OCI-LY1 (cell line): ENCODE data around the gene LIMS2.

Experiments used
- H2AFZ ChIP-seq: fragments of 200-600 bp; sonication (generic), shearing (Covaris generic); 2 replicates; pipeline ENCODE4 v1.6.0; 2014; ENCODE audit warnings: antibody characterized with exemption, mild to moderate bottlenecking, low read length
- H3F3A ChIP-seq: fragments of 200-600 bp; sonication (generic), shearing (Covaris generic); 2 replicates; pipeline ENCODE4 v1.6.0; 2014; ENCODE audit warnings: mild to moderate bottlenecking, antibody characterized with exemption, low read length, moderate library complexity; ENCODE audit not compliant: insufficient read depth
- H3K27ac ChIP-seq: fragments of 200-600 bp; sonication (generic); 2 replicates; pipeline ENCODE4 v1.5.1; 2014; ENCODE audit warnings: low read length, mixed run types, mild to moderate bottlenecking, low read depth; ENCODE audit not compliant: poor library complexity, severe bottlenecking
- H3K27me3 ChIP-seq: fragments of 200-600 bp; sonication (generic); 2 replicates; pipeline ENCODE4 v1.6.0; 2014; ENCODE audit warnings: antibody characterized with exemption, mild to moderate bottlenecking, low read length, moderate library complexity; ENCODE audit not compliant: insufficient read depth
- H3K36me3 ChIP-seq: fragments of 200-600 bp; sonication (generic); 2 replicates; pipeline ENCODE4 v1.6.1; 2014; ENCODE audit warnings: mild to moderate bottlenecking, antibody characterized with exemption, low read length, moderate library complexity, mixed read lengths; ENCODE audit not compliant: insufficient read depth
- H3K4me1 ChIP-seq: fragments of 200-600 bp; sonication (generic); 2 replicates; pipeline ENCODE4 v1.5.1; 2014; ENCODE audit warnings: mild to moderate bottlenecking, low read length, moderate library complexity; ENCODE audit not compliant: insufficient read depth, severe bottlenecking
- H3K4me2 ChIP-seq: fragments of 200-600 bp; sonication (generic), shearing (Covaris generic); 2 replicates; pipeline ENCODE4 v1.6.1; 2014; ENCODE audit warnings: low read length
- H3K4me3 ChIP-seq: fragments of 200-600 bp; sonication (generic); 2 replicates; pipeline ENCODE4 v1.5.1; 2014; ENCODE audit warnings: low read length, low read depth, mild to moderate bottlenecking, mixed read lengths; ENCODE audit not compliant: poor library complexity, severe bottlenecking
- H3K79me2 ChIP-seq: fragments of 200-600 bp; shearing (Covaris generic); 2 replicates; pipeline ENCODE4 v1.6.1; 2016; ENCODE audit warnings: mixed run types, low read length, mixed read lengths; ENCODE audit not compliant: insufficient read depth
- H3K9ac ChIP-seq: fragments of 200-600 bp; sonication (generic), shearing (Covaris generic); 2 replicates; pipeline ENCODE4 v1.6.1; 2014; ENCODE audit warnings: mild to moderate bottlenecking, low read length, mixed read lengths
- H3K9me2 ChIP-seq: fragments of 200-600 bp; sonication (generic), shearing (Covaris generic); 2 replicates; pipeline ENCODE4 v1.6.1; 2014; ENCODE audit warnings: low read depth, mild to moderate bottlenecking, low read length, mixed read lengths
- H3K9me3 ChIP-seq: fragments of 200-600 bp; shearing (Covaris generic); 2 replicates; pipeline ENCODE4 v1.6.1; 2014; ENCODE audit warnings: low read length, mixed read lengths
- H4K20me1 ChIP-seq: fragments of 200-600 bp; sonication (generic), shearing (Covaris generic); 2 replicates; pipeline ENCODE4 v1.6.0; 2016; ENCODE audit warnings: mild to moderate bottlenecking, low read length; ENCODE audit not compliant: insufficient read depth
- EZH2 ChIP-seq: fragments of 200-600 bp; sonication (generic), shearing (Covaris generic); IDR thresholded peaks from 2 replicates; pipeline ENCODE4 v1.8.0; 2017; ENCODE audit warnings: borderline replicate concordance, mixed run types, mild to moderate bottlenecking, antibody characterized with exemption, low read length, moderate library complexity, mixed read lengths
- TF ChIP-seq, protein P1 (sequence below): fragments of 200-600 bp; sonication (generic), shearing (Covaris generic); IDR thresholded peaks from 2 replicates; pipeline ENCODE4 v1.5.1; 2017; ENCODE audit warnings: mild to moderate bottlenecking, antibody characterized with exemption, low read length, moderate library complexity, mixed read lengths

LIMS2 gene

DNA sequence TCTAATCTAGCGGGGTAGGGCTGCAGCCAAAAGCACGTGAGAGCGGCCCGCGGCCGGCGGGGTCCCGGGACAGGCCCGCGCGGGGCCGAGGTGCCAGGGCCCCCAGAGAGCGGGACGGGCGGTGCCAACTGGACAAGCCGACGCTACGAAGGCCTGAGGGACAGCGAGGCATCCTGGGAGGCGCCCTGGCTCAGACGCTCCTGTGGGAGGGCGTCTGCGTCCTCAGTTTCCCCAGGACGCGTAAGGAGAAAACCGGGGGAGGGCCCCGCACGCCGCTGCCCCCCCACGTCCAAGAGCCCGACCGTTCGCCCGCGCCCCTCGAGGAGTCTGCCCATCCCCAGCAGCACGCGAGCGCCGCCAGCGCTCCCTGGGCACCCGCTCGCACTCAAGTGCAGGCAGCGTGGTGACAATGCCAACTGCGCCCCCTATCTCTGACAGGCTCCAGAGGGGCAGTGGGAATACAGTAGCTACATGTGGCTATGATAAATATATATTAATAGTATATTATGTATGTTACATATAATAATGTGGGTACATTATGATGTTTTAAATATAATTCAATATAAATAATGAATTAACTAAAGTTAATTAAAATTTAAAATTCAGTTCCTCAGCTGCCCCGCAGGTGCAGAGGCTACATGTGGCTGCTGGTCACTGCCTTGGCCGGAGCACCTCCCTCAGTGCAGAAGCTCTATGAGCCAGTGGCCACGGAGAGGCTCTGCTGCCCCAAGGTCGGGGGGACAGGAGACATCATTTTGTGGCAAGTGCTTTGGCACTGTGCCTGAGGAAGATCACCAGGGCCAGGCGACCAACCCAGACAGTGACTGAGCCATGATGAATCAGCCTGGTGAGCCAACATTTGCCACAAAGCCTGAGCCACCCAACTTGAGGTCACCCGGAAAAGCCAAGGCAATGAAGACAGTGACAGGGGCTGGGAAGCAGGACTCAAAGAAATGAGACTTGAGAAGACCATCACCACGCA lies 20.5 kb upstream of the LIMS2 start:
- Histone ChIP-seq H3K27me3 (no peaks in the 10 kb centered on the region), H3K4me2 (no peak overlapping the region), H2AFZ (no peak overlapping the region), H3K79me2 (no peaks in the 10 kb centered on the region), H3K9me3 (0 out of 2 replicates have a peak, but pooled peaks cover under 1% of the 10 kb centered on the region), H3F3A (no peaks in the 10 kb centered on the region), H3K9me2 (no peaks in the 10 kb centered on the region), H3K4me1 (peaks cover 5% of the 10 kb centered on the region), H3K27ac (no peak overlapping the region), H3K4me3 (no peak overlapping the region), H3K9ac (no peak overlapping the region), H4K20me1 (no peaks in the 10 kb centered on the region), H3K36me3 (no peaks in the 10 kb centered on the region; the same call in 1 of the 2 replicates)
- no peak for TF ChIP-seq EZH2
- TF ChIP-seq, protein P1, sequence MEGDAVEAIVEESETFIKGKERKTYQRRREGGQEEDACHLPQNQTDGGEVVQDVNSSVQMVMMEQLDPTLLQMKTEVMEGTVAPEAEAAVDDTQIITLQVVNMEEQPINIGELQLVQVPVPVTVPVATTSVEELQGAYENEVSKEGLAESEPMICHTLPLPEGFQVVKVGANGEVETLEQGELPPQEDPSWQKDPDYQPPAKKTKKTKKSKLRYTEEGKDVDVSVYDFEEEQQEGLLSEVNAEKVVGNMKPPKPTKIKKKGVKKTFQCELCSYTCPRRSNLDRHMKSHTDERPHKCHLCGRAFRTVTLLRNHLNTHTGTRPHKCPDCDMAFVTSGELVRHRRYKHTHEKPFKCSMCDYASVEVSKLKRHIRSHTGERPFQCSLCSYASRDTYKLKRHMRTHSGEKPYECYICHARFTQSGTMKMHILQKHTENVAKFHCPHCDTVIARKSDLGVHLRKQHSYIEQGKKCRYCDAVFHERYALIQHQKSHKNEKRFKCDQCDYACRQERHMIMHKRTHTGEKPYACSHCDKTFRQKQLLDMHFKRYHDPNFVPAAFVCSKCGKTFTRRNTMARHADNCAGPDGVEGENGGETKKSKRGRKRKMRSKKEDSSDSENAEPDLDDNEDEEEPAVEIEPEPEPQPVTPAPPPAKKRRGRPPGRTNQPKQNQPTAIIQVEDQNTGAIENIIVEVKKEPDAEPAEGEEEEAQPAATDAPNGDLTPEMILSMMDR, result no peak

DNA sequence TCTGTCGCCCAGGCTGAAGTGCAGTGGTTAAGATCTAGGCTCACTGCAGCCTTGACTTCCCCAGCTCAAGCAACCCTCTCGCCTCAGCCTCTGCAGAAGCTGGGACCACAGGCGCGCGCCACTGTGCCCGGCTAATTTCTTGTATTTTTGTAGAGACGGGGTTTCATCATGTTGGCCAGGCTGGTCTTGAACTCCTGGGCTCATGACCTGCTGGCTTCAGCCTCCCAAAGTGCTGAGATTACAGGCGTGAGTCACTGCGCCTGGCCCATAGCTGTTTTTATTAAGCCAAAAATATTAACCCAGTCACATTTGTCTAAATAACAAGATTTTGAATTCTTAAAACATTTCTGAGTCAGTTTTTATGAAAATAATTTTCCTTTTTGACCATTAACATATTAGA lies 19.7 kb upstream of the LIMS2 start:
- H3K9ac ChIP-seq, result no peak overlapping the region
- no peaks in the 10 kb centered on the region for H3K4me1 ChIP-seq
- H3K9me2 ChIP-seq, result no peaks in the 10 kb centered on the region
- no peaks in the 10 kb centered on the region for H4K20me1 ChIP-seq
- TF ChIP-seq EZH2, result no peak
- TF ChIP-seq, protein P1, result no peak
- H3K27me3 ChIP-seq, result no peaks in the 10 kb centered on the region
- H3K79me2 ChIP-seq, result no peaks in the 10 kb centered on the region
- H3K9me3 ChIP-seq, result peaks cover 9% of the 10 kb centered on the region; the same call in 1 of the 2 replicates
- H3K4me3 ChIP-seq, result no peak overlapping the region
- H3K27ac ChIP-seq, result no peak overlapping the region
- H3K36me3 ChIP-seq, result no peaks in the 10 kb centered on the region; the same call in 1 of the 2 replicates
- H3F3A ChIP-seq, result no peaks in the 10 kb centered on the region
- no peak overlapping the region for H2AFZ ChIP-seq
- no peak overlapping the region for H3K4me2 ChIP-seq

DNA sequence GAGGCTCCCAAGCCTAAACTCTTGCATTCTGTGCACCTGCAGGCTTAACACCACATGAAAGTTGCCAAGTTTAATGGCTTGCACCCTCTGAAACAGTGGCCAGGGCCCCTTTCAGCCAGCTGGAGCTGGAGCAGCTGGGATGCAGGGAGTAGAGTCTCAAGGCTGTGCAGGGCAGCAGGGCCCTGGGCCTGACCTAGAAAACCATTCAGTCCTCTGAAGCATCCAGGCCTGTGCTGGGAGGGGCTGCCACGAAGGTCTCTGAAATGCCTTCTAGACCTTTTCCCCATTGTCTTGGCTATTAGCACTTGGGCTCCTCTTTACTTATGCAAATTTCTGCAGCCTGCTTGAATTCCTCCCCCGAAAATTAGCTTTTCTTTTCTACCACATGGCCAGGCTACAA lies 15.4 kb upstream of the LIMS2 start:
- Histone ChIP-seq H2AFZ (no peak overlapping the region), H3K4me3 (no peak overlapping the region), H3K27ac (no peak overlapping the region), H3K4me2 (no peak overlapping the region), H3K9me2 (no peaks in the 10 kb centered on the region), H3K79me2 (no peaks in the 10 kb centered on the region), H3F3A (no peaks in the 10 kb centered on the region), H3K4me1 (no peaks in the 10 kb centered on the region), H3K9ac (no peak overlapping the region), H3K36me3 (no peaks in the 10 kb centered on the region; the same call in 1 of the 2 replicates), H3K27me3 (no peaks in the 10 kb centered on the region), H3K9me3 (peaks cover 12% of the 10 kb centered on the region; the same call in 1 of the 2 replicates), H4K20me1 (no peaks in the 10 kb centered on the region)
- no peak for TF ChIP-seq EZH2
- TF ChIP-seq, protein P1, result no peak
